A549 (cell line): ENCODE data around the gene KCNK6. TPM values are rescaled to one million over a fixed set of nuclear protein-coding genes. Genes with fewer than 3 reads are reported as not detected.

Source experiments
- ATAC-seq, 2 experiments: fragments of 200-7000 bp in 1 of 2; fragments of >200 bp in 1 of 2; cut with Nextera tagmentation in 1 of 2; cut with Tn5 transposase in 1 of 2; 3 replicates each; pipeline versions ENCODE4 v1.8.0 to v1.9.1; 2018 to 2020; ENCODE audit warnings: mild to moderate bottlenecking in 1 of 2, moderate library complexity in 1 of 2
- CTCF ChIA-PET: fragments of 300-600 bp; sonication (Branson Sonifier 250); formaldehyde crosslinking; extraction: SDS; loops from one replicate; lab custom pipeline; 2021; ENCODE audit warnings: antibody characterized with exemption, inconsistent platforms; lab: Yijun Ruan, JAX
- POLR2A ChIA-PET: fragments of 350-600 bp; formaldehyde crosslinking; extraction: SDS; loops from one replicate; lab custom pipeline; 2021; ENCODE audit warnings: antibody characterized with exemption, inconsistent platforms; lab: Yijun Ruan, JAX
- DNase-seq, 2 experiments: peaks; one replicate each; pipeline versions ENCODE4 v3.0.0 to v3.0.0-alpha.2; 2011 to 2016; ENCODE audit warnings: low read depth in 1 of 2, low spot score in 1 of 2
- FAIRE-seq: peaks from 2 replicates; lab custom pipeline; 2011; peaks lifted over from hg19 to GRCh38; lab: Jason Lieb, UNC
- H3K27ac ChIP-seq, 2 experiments: fragments of >200 bp; sonication (Bioruptor Twin); formaldehyde crosslinking; 3 replicates each; pipeline ENCODE4 v1.5.1; 2016 to 2017
- H3K4me1 ChIP-seq: fragments of >200 bp; sonication (Bioruptor Twin); formaldehyde crosslinking; 3 replicates; pipeline ENCODE4 v1.6.1; 2016
- H3K4me2 ChIP-seq: fragments of >200 bp; sonication (Bioruptor Twin); formaldehyde crosslinking; 3 replicates; pipeline ENCODE4 v1.6.1; 2016
- H3K4me3 ChIP-seq: fragments of >200 bp; sonication (Bioruptor Twin); formaldehyde crosslinking; 3 replicates; pipeline ENCODE4 v1.5.1; 2016
- H3K9me3 ChIP-seq: fragments of >200 bp; sonication (Bioruptor Twin); formaldehyde crosslinking; 3 replicates; pipeline ENCODE4 v1.6.1; 2016
- CBX2 ChIP-seq: fragments of 200-600 bp; sonication (generic); IDR thresholded peaks from 2 replicates; pipeline ENCODE4 v1.6.1; 2016; ENCODE audit warnings: low read depth, mild to moderate bottlenecking, borderline replicate concordance
- CHD4 ChIP-seq: fragments of 200-600 bp; sonication (generic); IDR thresholded peaks from 2 replicates; pipeline ENCODE4 v1.6.1; 2016; ENCODE audit warnings: antibody characterized with exemption, mild to moderate bottlenecking, borderline replicate concordance
- EHF ChIP-seq: fragments of 250-450 bp; sonication (Bioruptor Pico); IDR thresholded peaks from 2 replicates; pipeline ENCODE4 v1.5.0; 2020; ENCODE audit warnings: mild to moderate bottlenecking
- EHMT2 ChIP-seq: fragments of 200-600 bp; sonication (generic); IDR thresholded peaks from 2 replicates; pipeline ENCODE4 v1.6.1; 2016; ENCODE audit warnings: antibody characterized with exemption, low read depth, mild to moderate bottlenecking, moderate library complexity
- ESRRA ChIP-seq: fragments of 150-350 bp; IDR thresholded peaks from 2 replicates; pipeline ENCODE4 v1.6.1; 2014; ENCODE audit warnings: mild to moderate bottlenecking, low read length, borderline replicate concordance
- FOSL2 ChIP-seq, 2 experiments: fragments of 450-650 bp in 1 of 2; fragments of >200 bp in 1 of 2; sonication (Bioruptor Twin) in 1 of 2; formaldehyde crosslinking; IDR thresholded peaks; 2 replicates each; pipeline versions ENCODE4 v1.5.0 to v1.6.1; 2016 to 2020; ENCODE audit warnings: mild to moderate bottlenecking in 1 of 2, moderate library complexity in 1 of 2
- HDAC2 ChIP-seq: fragments of 200-600 bp; sonication (generic); IDR thresholded peaks from 2 replicates; pipeline ENCODE4 v1.6.1; 2016
- HOXB13 ChIP-seq: fragments of 250-450 bp; sonication (Bioruptor Pico); IDR thresholded peaks from 2 replicates; pipeline ENCODE4 v1.5.0; 2020; ENCODE audit warnings: low read depth, mild to moderate bottlenecking, moderate library complexity
- JUN ChIP-seq, 2 experiments: fragments of >200 bp; sonication (Bioruptor Twin); formaldehyde crosslinking; IDR thresholded peaks; 2 replicates in 1 of 2; 3 replicates in 1 of 2; pipeline ENCODE4 v1.6.1; 2016 to 2017
- RAD21 ChIP-seq, 2 experiments: fragments of >200 bp in 1 of 2; sonication (Bioruptor Twin) in 1 of 2; formaldehyde crosslinking in 1 of 2; IDR thresholded peaks in 1 of 2; conservative IDR thresholded peaks in 1 of 2; 2 replicates in 1 of 2; 3 replicates in 1 of 2; pipeline ENCODE4 v1.6.1; 2012 to 2018; ENCODE audit warnings: inconsistent platforms in 1 of 2
- TP53 ChIP-seq: fragments of 250-450 bp; sonication (Bioruptor Pico); IDR thresholded peaks from 2 replicates; pipeline ENCODE4 v1.5.0; 2021; ENCODE audit warnings: mild to moderate bottlenecking, moderate library complexity
- WGBS: methylation state at CpG from one replicate; pipeline ENCODE4 v1.1.6; 2017; ENCODE audit errors: missing lambda C conversion rate; 5-methylcytosine and 5-hydroxymethylcytosine counted together
- polyA plus RNA-seq, 4 experiments: library from polyadenylated mRNA; depleted of rRNA in 3 of 4; stranded (reverse); fragments of >200 nt; fragmentation: RNase III in 1 of 4; extraction: RNeasy Plus Mini Kit Qiagen cat#74134 plus additional on column Dnase treatment in 1 of 4; gene quantifications; 2 replicates in 3 of 4; 3 replicates in 1 of 4; pipeline ENCODE4 v1.2.3, GENCODE V29; 2011 to 2017
- TF ChIP-seq, protein P1 (sequence below): fragments of 250-450 bp; sonication (Bioruptor Pico); IDR thresholded peaks from 2 replicates; pipeline ENCODE4 v1.5.0; 2021; ENCODE audit warnings: mild to moderate bottlenecking, moderate library complexity, borderline replicate concordance
- TF ChIP-seq, protein P2 (sequence below): fragments of 200-600 bp; sonication (generic); IDR thresholded peaks from 2 replicates; pipeline ENCODE4 v1.6.1; 2016; ENCODE audit warnings: antibody characterized with exemption, mild to moderate bottlenecking, moderate library complexity
- TF ChIP-seq, protein P3 (sequence below): fragments of 250-450 bp; sonication (Bioruptor Pico); IDR thresholded peaks from 2 replicates; pipeline ENCODE4 v1.5.0; 2020; ENCODE audit warnings: low read depth, mild to moderate bottlenecking, moderate library complexity

KCNK6 gene
- polyA plus RNA-seq, 2 of the 4 experiments (the other 2 are of a cell fraction) = 2.4 to 2.8 TPM

DNA sequence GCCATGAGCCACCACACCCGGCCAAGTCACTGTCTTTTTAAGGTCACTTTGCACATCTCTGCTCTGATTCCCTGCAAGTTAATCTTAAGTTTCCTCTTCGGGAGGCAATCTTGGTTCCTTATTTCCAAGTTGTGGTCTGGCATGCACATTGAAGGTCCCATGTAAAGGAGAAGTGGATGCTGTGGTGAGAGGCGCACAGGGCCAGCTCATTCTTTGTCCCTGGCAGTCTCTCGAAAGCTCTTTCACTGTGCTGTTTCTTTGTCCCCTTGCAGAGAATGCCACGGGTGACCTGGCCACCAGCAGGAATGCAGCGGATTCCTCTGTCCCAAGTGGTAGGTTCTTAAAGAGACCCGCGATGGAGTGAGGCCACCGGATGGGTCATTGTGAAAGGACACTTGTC is 32.0 kb upstream of the KCNK6 start:
- DNase-seq = no peak
- Histone ChIP-seq H3K4me1 (peaks cover 20% of the 10 kb centered on the region), H3K4me2 (no peak overlapping the region), H3K9me3 (no peaks in the 10 kb centered on the region), H3K27ac (no peak overlapping the region), H3K4me3 (no peak overlapping the region)
- peak; percentile 23 for FAIRE-seq
- WGBS = 89% methylated on average over 9 of the region's 9 CpGs
- POLR2A ChIA-PET = no interaction called here
- ATAC-seq = no peak
- no peak for TF ChIP-seq CBX2
- no peak for TF ChIP-seq EHMT2
- no peak for TF ChIP-seq ESRRA
- TF ChIP-seq RAD21 (conservative IDR thresholded peaks at IDR 0.05 in 1 of 2, IDR thresholded peaks at IDR 0.05 in 1 of 2) = no peak
- no peak for TF ChIP-seq TP53 (CRISPR knock-in tag)
- no peak for TF ChIP-seq CHD4
- TF ChIP-seq, protein P1, sequence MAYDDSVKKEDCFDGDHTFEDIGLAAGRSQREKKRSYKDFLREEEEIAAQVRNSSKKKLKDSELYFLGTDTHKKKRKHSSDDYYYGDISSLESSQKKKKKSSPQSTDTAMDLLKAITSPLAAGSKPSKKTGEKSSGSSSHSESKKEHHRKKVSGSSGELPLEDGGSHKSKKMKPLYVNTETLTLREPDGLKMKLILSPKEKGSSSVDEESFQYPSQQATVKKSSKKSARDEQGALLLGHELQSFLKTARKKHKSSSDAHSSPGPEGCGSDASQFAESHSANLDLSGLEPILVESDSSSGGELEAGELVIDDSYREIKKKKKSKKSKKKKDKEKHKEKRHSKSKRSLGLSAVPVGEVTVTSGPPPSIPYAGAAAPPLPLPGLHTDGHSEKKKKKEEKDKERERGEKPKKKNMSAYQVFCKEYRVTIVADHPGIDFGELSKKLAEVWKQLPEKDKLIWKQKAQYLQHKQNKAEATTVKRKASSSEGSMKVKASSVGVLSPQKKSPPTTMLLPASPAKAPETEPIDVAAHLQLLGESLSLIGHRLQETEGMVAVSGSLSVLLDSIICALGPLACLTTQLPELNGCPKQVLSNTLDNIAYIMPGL (CRISPR knock-in tag) = no peak
- TF ChIP-seq JUN (IDR thresholded peaks at IDR 0.05) = no peak
- CTCF ChIA-PET = interaction anchor here (1.2 to 17.0 kb wide), 8 partner anchors 9 to 115 kb away, joined by 4 to 259 read pairs (median 8); partner anchors contain the start of genes CATSPERG, FAM98C and SPINT2

DNA sequence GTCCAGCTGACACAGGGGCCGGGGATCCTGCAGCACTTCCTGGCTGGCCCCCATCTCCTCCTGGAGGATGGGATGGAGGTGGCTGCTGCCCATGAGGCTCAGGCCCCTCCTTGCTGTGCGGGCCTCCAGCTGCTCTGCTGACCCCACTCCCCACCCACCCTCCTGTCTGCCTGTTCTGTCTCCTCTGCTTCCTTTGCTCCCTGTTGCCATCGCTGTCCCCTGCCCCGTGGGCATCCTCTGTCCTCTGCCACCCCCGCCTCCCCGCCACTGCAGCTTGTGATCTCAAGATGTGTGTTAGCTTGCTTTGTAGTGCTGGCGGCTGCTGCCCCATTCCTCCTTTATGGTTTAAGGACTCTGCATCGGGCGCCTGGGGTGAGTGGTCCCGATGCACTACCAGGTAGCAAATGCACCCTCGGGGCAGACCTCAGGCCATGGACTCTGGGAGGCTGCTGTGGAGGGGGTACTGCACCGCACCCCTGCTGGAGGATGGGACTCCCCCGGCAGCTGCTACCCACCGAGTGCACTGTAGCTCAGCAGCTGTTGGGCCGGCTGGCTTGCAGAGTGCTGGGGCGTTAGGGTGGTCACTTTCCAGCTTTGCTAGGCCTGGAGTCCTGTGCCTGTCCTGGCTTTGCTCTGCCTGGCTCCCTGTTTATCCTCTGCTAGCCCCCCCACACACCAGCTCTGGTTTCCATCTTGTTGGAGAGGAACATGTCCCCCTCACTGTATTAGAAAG is 31.4 kb upstream of the KCNK6 start:
- no peak for DNase-seq
- Histone ChIP-seq H3K4me1 (peaks cover 20% of the 10 kb centered on the region), H3K4me3 (no peak overlapping the region), H3K9me3 (no peaks in the 10 kb centered on the region), H3K4me2 (no peak overlapping the region), H3K27ac (no peak overlapping the region)
- FAIRE-seq = no peak
- CTCF ChIA-PET = interaction anchor here (0.8 to 17.0 kb wide), 10 partner anchors 8 to 114 kb away, joined by 3 to 259 read pairs (median 6); partner anchors contain the start of genes CATSPERG, FAM98C and SPINT2
- POLR2A ChIA-PET = no interaction called here
- 93% methylated on average over 15 of the region's 16 CpGs for WGBS
- TF ChIP-seq RAD21 (conservative IDR thresholded peaks at IDR 0.05 in 1 of 2, IDR thresholded peaks at IDR 0.05 in 1 of 2) (no peak), FOSL2 (IDR thresholded peaks at IDR 0.05) (no peak), FOSL2 (CRISPR knock-in tag; IDR thresholded peaks at IDR 0.05) (no peak), HDAC2 (no peak), EHF (CRISPR knock-in tag) (no peak), HOXB13 (no peak)
- TF ChIP-seq, protein P2, sequence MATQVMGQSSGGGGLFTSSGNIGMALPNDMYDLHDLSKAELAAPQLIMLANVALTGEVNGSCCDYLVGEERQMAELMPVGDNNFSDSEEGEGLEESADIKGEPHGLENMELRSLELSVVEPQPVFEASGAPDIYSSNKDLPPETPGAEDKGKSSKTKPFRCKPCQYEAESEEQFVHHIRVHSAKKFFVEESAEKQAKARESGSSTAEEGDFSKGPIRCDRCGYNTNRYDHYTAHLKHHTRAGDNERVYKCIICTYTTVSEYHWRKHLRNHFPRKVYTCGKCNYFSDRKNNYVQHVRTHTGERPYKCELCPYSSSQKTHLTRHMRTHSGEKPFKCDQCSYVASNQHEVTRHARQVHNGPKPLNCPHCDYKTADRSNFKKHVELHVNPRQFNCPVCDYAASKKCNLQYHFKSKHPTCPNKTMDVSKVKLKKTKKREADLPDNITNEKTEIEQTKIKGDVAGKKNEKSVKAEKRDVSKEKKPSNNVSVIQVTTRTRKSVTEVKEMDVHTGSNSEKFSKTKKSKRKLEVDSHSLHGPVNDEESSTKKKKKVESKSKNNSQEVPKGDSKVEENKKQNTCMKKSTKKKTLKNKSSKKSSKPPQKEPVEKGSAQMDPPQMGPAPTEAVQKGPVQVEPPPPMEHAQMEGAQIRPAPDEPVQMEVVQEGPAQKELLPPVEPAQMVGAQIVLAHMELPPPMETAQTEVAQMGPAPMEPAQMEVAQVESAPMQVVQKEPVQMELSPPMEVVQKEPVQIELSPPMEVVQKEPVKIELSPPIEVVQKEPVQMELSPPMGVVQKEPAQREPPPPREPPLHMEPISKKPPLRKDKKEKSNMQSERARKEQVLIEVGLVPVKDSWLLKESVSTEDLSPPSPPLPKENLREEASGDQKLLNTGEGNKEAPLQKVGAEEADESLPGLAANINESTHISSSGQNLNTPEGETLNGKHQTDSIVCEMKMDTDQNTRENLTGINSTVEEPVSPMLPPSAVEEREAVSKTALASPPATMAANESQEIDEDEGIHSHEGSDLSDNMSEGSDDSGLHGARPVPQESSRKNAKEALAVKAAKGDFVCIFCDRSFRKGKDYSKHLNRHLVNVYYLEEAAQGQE = no peak
- TF ChIP-seq, protein P3, sequence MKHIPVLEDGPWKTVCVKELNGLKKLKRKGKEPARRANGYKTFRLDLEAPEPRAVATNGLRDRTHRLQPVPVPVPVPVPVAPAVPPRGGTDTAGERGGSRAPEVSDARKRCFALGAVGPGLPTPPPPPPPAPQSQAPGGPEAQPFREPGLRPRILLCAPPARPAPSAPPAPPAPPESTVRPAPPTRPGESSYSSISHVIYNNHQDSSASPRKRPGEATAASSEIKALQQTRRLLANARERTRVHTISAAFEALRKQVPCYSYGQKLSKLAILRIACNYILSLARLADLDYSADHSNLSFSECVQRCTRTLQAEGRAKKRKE (CRISPR knock-in tag) = no peak
- ATAC-seq = no peak
